ENCODE results near the gene PFKFB3.
"Not testable (repeated sequence)": the region's sequence is repeated elsewhere in the genome, so short reads cannot be mapped to it uniquely, and the experiment has no call there.

PFKFB3 gene
- 61.6 to 265 (median 98.0) reads per million in 9 experiments for total RNA-seq

GRCh38 chr10:6202684-6203330 is at the start of gene PFKFB3:
Gene PFKFB3, plus strand, starts transcription at chr10:6202932. Its CDS starts 329 bp downstream, at chr10:6203261.
- peak within 1 kb of the TSS; percentile 84 to 93 for H3K4me3 Mint-ChIP-seq
- no peaks in the 10 kb centered on the region for H3K27me3 Mint-ChIP-seq
- H3K36me3 Mint-ChIP-seq (ENCODE audit: insufficient read depth): peaks cover 41% of the 10 kb centered on the region
- ATAC-seq (replicated peaks) (peak; percentile 70), DNase-seq (peak; percentile 86 to 93 (median 90))
- H3K4me1 Mint-ChIP-seq (ENCODE audit: low read depth in 2 of 2): peaks cover 24 to 25% of the 10 kb centered on the region in 2 donors
- H3K9me3 Mint-ChIP-seq: no peaks in the 10 kb centered on the region
- H3K27ac Mint-ChIP-seq: peak within 1 kb of the TSS; percentile 79 to 89

- peaks cover 11 to 27% of the 10 kb centered on the region in 2 donors for H3K4me1 Mint-ChIP-seq (ENCODE audit: low read depth in 2 of 2)
- H3K9me3 Mint-ChIP-seq: no peaks in the 10 kb centered on the region
- no peak for ATAC-seq (replicated peaks)
- peak overlapping the region in 1 of 2 donors; percentile 62 for H3K27ac Mint-ChIP-seq
- DNase-seq: no peak
- H3K4me3 Mint-ChIP-seq: no peak overlapping the region
- H3K36me3 Mint-ChIP-seq (ENCODE audit: insufficient read depth): peaks cover 9% of the 10 kb centered on the region
- H3K27me3 Mint-ChIP-seq: no peaks in the 10 kb centered on the region
These were observed 48.9 kb upstream of the PFKFB3 start for GRCh38 chr10:6153845-6154244.

GRCh38 chr10:6154566-6154965 is 48.2 kb upstream of the PFKFB3 start:
- DNase-seq (no peak), ATAC-seq (replicated peaks) (no peak)
- Mint-ChIP-seq H3K4me1 (ENCODE audit: low read depth in 2 of 2) (peaks cover 11 to 23% of the 10 kb centered on the region in 2 donors), H3K36me3 (ENCODE audit: insufficient read depth) (peaks cover 12% of the 10 kb centered on the region), H3K4me3 (no peak overlapping the region), H3K27me3 (no peaks in the 10 kb centered on the region), H3K9me3 (no peaks in the 10 kb centered on the region), H3K27ac (no peak overlapping the region)

- Mint-ChIP-seq H3K4me3 (no peak overlapping the region), H3K27ac (no peak overlapping the region), H3K4me1 (ENCODE audit: low read depth in 2 of 2) (peaks cover 8 to 13% of the 10 kb centered on the region in 2 donors), H3K9me3 (no peaks in the 10 kb centered on the region), H3K27me3 (no peaks in the 10 kb centered on the region), H3K36me3 (ENCODE audit: insufficient read depth) (peaks cover 4% of the 10 kb centered on the region)
- DNase-seq (no peak), ATAC-seq (replicated peaks) (no peak)
These were observed 44.5 kb upstream of the PFKFB3 start for GRCh38 chr10:6158276-6158675.

- H3K27ac Mint-ChIP-seq: no peak overlapping the region
- peaks cover 22 to 29% of the 10 kb centered on the region in 2 donors for H3K4me1 Mint-ChIP-seq (ENCODE audit: low read depth in 2 of 2)
- ATAC-seq (replicated peaks) (no peak), DNase-seq (no peak)
- H3K9me3 Mint-ChIP-seq: no peaks in the 10 kb centered on the region
- H3K36me3 Mint-ChIP-seq (ENCODE audit: insufficient read depth): peaks cover 26% of the 10 kb centered on the region
- no peaks in the 10 kb centered on the region for H3K27me3 Mint-ChIP-seq
- H3K4me3 Mint-ChIP-seq: no peak overlapping the region
These were observed 40.8 kb upstream of the PFKFB3 start for GRCh38 chr10:6161921-6162320.

GRCh38 chr10:6162589-6163356 is 40.0 kb upstream of the PFKFB3 start:
- H3K27me3 Mint-ChIP-seq: no peaks in the 10 kb centered on the region
- H3K9me3 Mint-ChIP-seq: no peaks in the 10 kb centered on the region
- peak overlapping the region; percentile 81 to 86 for H3K27ac Mint-ChIP-seq
- H3K36me3 Mint-ChIP-seq (ENCODE audit: insufficient read depth): peaks cover 27% of the 10 kb centered on the region
- ATAC-seq (replicated peaks) (no peak), DNase-seq (no peak)
- H3K4me3 Mint-ChIP-seq: peak overlapping the region; percentile 59 to 93
- H3K4me1 Mint-ChIP-seq (ENCODE audit: low read depth in 2 of 2): peaks cover 22 to 38% of the 10 kb centered on the region in 2 donors

GRCh38 chr10:6163364-6164270 is 39.1 kb upstream of the PFKFB3 start:
- H3K4me3 Mint-ChIP-seq: peak overlapping the region; percentile 83 to 93
- H3K27ac Mint-ChIP-seq: peak overlapping the region; percentile 97
- no peaks in the 10 kb centered on the region for H3K27me3 Mint-ChIP-seq
- DNase-seq (peak; percentile 84 to 91 (median 88)), ATAC-seq (replicated peaks) (peak; percentile 91)
- peaks cover 25 to 40% of the 10 kb centered on the region in 2 donors for H3K4me1 Mint-ChIP-seq (ENCODE audit: low read depth in 2 of 2)
- H3K36me3 Mint-ChIP-seq (ENCODE audit: insufficient read depth): peaks cover 27% of the 10 kb centered on the region
- H3K9me3 Mint-ChIP-seq: no peaks in the 10 kb centered on the region

GRCh38 chr10:6164271-6165095 is 38.2 kb upstream of the PFKFB3 start:
- no peaks in the 10 kb centered on the region for H3K9me3 Mint-ChIP-seq
- ATAC-seq (replicated peaks) (no peak), DNase-seq (no peak)

GRCh38 chr10:6165221-6165725 is 37.5 kb upstream of the PFKFB3 start:
- peaks cover 34 to 50% of the 10 kb centered on the region in 2 donors for H3K4me1 Mint-ChIP-seq (ENCODE audit: low read depth in 2 of 2)
- ATAC-seq (replicated peaks): no peak

More at GRCh38 chr10:6164271-6165095, 38.2 kb upstream of the PFKFB3 start:
- peak overlapping the region; percentile 97 for H3K27ac Mint-ChIP-seq
- no peaks in the 10 kb centered on the region for H3K27me3 Mint-ChIP-seq
- H3K36me3 Mint-ChIP-seq (ENCODE audit: insufficient read depth): peaks cover 23% of the 10 kb centered on the region
- H3K4me3 Mint-ChIP-seq: peak overlapping the region; percentile 83 to 93
- H3K4me1 Mint-ChIP-seq (ENCODE audit: low read depth in 2 of 2): peaks cover 33 to 44% of the 10 kb centered on the region in 2 donors

GRCh38 chr10:6165933-6166332 is 36.8 kb upstream of the PFKFB3 start:
- DNase-seq; ATAC-seq (replicated peaks); H3K9me3 Mint-ChIP-seq; H3K27me3 Mint-ChIP-seq: not testable (repeated sequence)
- H3K4me3 Mint-ChIP-seq: peak overlapping the region; percentile 29 to 93
- peaks cover 23% of the 10 kb centered on the region for H3K36me3 Mint-ChIP-seq (ENCODE audit: insufficient read depth)
- H3K27ac Mint-ChIP-seq: peak overlapping the region; percentile 97
- peaks cover 37 to 51% of the 10 kb centered on the region in 2 donors for H3K4me1 Mint-ChIP-seq (ENCODE audit: low read depth in 2 of 2)

More at GRCh38 chr10:6165221-6165725, 37.5 kb upstream of the PFKFB3 start:
- peak overlapping the region; percentile 83 to 93 for H3K4me3 Mint-ChIP-seq
- peaks cover 23% of the 10 kb centered on the region for H3K36me3 Mint-ChIP-seq (ENCODE audit: insufficient read depth)
- no peak for DNase-seq
- no peaks in the 10 kb centered on the region for H3K27me3 Mint-ChIP-seq
- peak overlapping the region; percentile 97 for H3K27ac Mint-ChIP-seq
- no peaks in the 10 kb centered on the region for H3K9me3 Mint-ChIP-seq

- H3K4me1 Mint-ChIP-seq (ENCODE audit: low read depth in 2 of 2): peaks cover 42 to 51% of the 10 kb centered on the region in 2 donors
- H3K27me3 Mint-ChIP-seq: no peaks in the 10 kb centered on the region
- peak overlapping the region; percentile 5 to 74 for H3K27ac Mint-ChIP-seq
- no peak overlapping the region for H3K4me3 Mint-ChIP-seq
- peaks cover 23% of the 10 kb centered on the region for H3K36me3 Mint-ChIP-seq (ENCODE audit: insufficient read depth)
- DNase-seq (no peak), ATAC-seq (replicated peaks) (no peak)
- no peaks in the 10 kb centered on the region for H3K9me3 Mint-ChIP-seq
These were observed 35.3 kb upstream of the PFKFB3 start for GRCh38 chr10:6167456-6167855.

- H3K27ac Mint-ChIP-seq: peak overlapping the region; percentile 5 to 74
- H3K9me3 Mint-ChIP-seq: no peaks in the 10 kb centered on the region
- no peak for DNase-seq
- no peak for ATAC-seq (replicated peaks)
- H3K36me3 Mint-ChIP-seq (ENCODE audit: insufficient read depth): peaks cover 23% of the 10 kb centered on the region
- H3K27me3 Mint-ChIP-seq: no peaks in the 10 kb centered on the region
- peaks cover 39 to 51% of the 10 kb centered on the region in 2 donors for H3K4me1 Mint-ChIP-seq (ENCODE audit: low read depth in 2 of 2)
- no peak overlapping the region for H3K4me3 Mint-ChIP-seq
These were observed 34.6 kb upstream of the PFKFB3 start for GRCh38 chr10:6168084-6168483.
